Ectodermal cell (in vitro differentiated cells): ENCODE results near the gene MDFI.

Experiments used
- H3K27ac ChIP-seq: 2 replicates; pipeline ENCODE4 v1.7.0; 2013; ENCODE audit warnings: mild to moderate bottlenecking, low read depth, low read length; ENCODE audit not compliant: insufficient read depth, poor library complexity, severe bottlenecking
- H3K27me3 ChIP-seq: 2 replicates; pipeline ENCODE4 v1.7.0; 2013; ENCODE audit warnings: mild to moderate bottlenecking, low read length; ENCODE audit not compliant: insufficient read depth, control insufficient read depth, poor library complexity, severe bottlenecking
- H3K36me3 ChIP-seq: one replicate; pipeline ENCODE4 v1.7.0; 2013; ENCODE audit warnings: low read length; ENCODE audit not compliant: control insufficient read depth, insufficient read depth
- H3K4me1 ChIP-seq: one replicate; pipeline ENCODE4 v1.7.0; 2013; ENCODE audit warnings: low read length; ENCODE audit not compliant: control insufficient read depth, insufficient read depth
- H3K4me3 ChIP-seq: 2 replicates; pipeline ENCODE4 v1.7.0; 2013; ENCODE audit warnings: low read depth, low read length, control low read depth; ENCODE audit not compliant: insufficient read depth
- H3K9me3 ChIP-seq: 2 replicates; pipeline ENCODE4 v1.7.0; 2013; ENCODE audit warnings: mild to moderate bottlenecking, low read length, moderate library complexity; ENCODE audit not compliant: control insufficient read depth
- WGBS, 2 experiments: methylation state at CpG; one replicate each; pipeline ENCODE4 v1.1.7; 2013; ENCODE audit warnings: missing lambda C conversion rate in 2 of 2; 5-methylcytosine and 5-hydroxymethylcytosine counted together

The MDFI gene

DNA sequence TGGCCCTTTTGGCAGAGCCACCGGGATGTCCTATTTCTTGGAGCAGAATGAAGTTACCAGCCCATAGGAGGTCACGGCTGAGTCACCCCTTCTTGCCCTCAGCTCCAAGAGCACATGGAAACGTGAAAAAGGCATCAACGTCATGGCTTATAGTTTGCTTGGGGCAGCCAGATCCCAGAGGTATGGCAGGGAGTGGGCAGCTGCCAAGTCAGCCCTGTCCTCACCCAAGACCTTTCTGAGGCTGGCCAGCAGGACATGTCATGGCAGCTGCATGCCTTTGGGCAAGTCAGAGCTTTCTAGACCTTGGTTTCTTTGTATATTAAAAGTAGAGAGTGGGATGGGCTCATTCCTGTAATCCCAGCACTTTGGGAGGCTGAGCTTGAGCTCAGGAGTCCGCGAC is 8.2 kb upstream of the MDFI start:
- Histone ChIP-seq H3K27ac (no peak overlapping the region), H3K27me3 (peaks cover 3% of the 10 kb centered on the region), H3K4me3 (no peak overlapping the region), H3K9me3 (no peaks in the 10 kb centered on the region), H3K36me3 (no peaks in the 10 kb centered on the region), H3K4me1 (peaks cover 7% of the 10 kb centered on the region)
- WGBS, 2 experiments: 95 to 98% methylated on average over 6 of the region's 6 CpGs

DNA sequence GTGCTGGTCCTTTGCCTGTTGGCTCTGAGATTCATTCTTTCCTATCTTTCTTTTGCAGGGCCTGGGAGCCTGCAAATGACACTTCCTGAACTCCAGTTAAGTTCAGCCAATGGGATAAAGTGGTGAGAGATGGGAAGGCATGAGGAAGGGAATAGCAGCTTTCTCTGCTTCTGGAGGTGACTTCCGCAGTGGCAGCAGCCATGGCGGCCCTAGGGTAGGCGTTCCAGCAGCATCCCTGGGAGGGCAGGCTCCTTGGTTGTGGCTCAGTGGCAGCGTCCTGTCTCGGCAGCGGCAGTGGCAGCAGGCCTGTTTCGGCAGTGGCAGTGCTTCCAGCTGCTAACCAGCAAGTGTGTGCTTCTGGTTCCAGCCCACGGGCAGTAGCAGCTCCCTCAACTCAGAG is 7.3 kb upstream of the MDFI start:
- Histone ChIP-seq H3K27me3 (peaks cover 11% of the 10 kb centered on the region), H3K36me3 (no peaks in the 10 kb centered on the region), H3K27ac (no peak overlapping the region), H3K4me3 (no peak overlapping the region), H3K4me1 (peaks cover 8% of the 10 kb centered on the region), H3K9me3 (no peaks in the 10 kb centered on the region)
- 81 to 82% methylated on average over 8 of the region's 8 CpGs for WGBS, 2 experiments

DNA sequence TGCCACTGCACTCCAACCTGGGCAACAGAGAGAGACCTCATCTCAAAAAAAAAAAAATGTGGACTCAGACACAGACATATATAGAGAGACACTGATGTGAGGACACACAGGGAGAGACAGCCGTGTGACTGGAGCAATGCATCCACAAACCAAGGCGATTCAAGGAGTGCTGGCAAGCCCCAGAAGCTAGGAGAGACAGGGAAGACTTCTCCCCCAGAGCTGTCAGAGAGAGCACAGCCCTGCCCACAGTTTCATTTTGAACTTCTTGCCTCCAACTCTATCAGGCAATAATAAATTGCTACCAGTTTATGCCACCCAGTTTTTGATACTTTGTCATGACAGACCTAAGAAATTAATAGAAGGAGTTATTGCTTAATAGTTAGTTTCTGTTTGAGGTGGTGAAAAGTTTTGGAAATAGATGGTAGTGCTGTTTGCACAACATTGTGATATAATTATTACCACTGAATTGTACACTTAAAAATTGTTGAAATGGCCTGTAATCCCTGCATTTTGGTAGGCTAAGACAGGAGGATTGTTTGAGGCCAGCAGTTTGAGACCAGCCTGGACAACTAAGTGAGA is 5.1 kb upstream of the MDFI start:
- Histone ChIP-seq H3K9me3 (no peaks in the 10 kb centered on the region), H3K27ac (no peak overlapping the region), H3K27me3 (peaks cover 33% of the 10 kb centered on the region), H3K36me3 (no peaks in the 10 kb centered on the region), H3K4me3 (no peak overlapping the region), H3K4me1 (peaks cover 8% of the 10 kb centered on the region)
- 77% methylated on average over 2 of the region's 2 CpGs for WGBS, 2 experiments

DNA sequence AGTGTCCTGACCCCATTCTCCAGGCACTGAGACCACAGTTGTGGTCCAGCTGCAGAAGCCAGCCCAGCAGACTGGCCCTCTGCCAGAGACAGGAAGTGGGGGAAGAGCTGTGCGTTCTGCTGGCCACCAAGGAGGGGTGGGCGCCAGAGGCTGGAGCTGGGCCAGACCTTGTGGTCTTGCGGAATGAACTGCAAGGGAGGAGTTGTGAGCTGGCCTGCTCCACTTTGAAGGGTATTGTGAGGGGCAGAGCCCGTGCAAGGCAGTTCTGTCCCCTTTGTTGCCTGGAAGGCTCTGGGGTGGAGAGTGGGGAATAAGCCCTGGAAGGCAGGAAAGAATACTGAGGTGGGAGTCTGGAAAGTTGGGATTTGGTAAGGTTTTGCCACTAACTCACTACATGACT is 3.6 kb upstream of the MDFI start:
- Histone ChIP-seq H3K4me3 (no peak overlapping the region), H3K27me3 (peaks cover 42% of the 10 kb centered on the region), H3K4me1 (peaks cover 12% of the 10 kb centered on the region), H3K36me3 (no peaks in the 10 kb centered on the region), H3K9me3 (no peaks in the 10 kb centered on the region), H3K27ac (no peak overlapping the region)
- 24 to 36% methylated on average over 4 of the region's 4 CpGs for WGBS, 2 experiments

DNA sequence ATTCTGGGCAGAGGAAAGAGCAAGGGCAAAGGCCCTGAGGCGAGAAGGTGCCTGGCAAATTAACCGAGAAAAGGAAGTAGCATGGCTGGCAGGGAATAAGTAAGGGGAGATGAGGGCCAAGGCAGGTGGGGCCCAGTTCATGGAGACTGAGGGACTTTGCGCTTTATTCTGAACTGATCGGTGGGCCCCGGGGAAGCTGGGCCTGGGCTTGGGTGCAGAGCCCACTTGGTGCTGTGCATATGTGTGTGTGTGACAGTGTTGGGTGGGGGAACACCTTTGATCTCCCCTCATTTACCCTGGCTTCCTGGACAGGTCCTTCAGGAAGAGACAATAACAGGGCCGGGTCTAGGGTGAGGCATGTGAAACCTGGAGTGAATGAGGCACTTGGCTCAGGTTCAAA is 2.9 kb upstream of the MDFI start:
- Histone ChIP-seq H3K27ac (no peak overlapping the region), H3K27me3 (peaks cover 42% of the 10 kb centered on the region), H3K4me3 (no peak overlapping the region), H3K9me3 (no peaks in the 10 kb centered on the region), H3K4me1 (peaks cover 19% of the 10 kb centered on the region), H3K36me3 (no peaks in the 10 kb centered on the region)
- 86 to 93% methylated on average over 6 of the region's 6 CpGs for WGBS, 2 experiments

GRCh38 chr6:41636833-41637193 is 1.5 kb upstream of the MDFI start:
- Histone ChIP-seq H3K4me1 (peaks cover 28% of the 10 kb centered on the region), H3K4me3 (peak overlapping the region; percentile 83), H3K36me3 (no peaks in the 10 kb centered on the region), H3K27me3 (peaks cover 42% of the 10 kb centered on the region), H3K27ac (no peak overlapping the region), H3K9me3 (no peaks in the 10 kb centered on the region)
- 4% methylated on average over 31 of the region's 31 CpGs for WGBS, 2 experiments

- WGBS, 2 experiments: 1% methylated on average over 54 of the region's 54 CpGs
- H3K27ac ChIP-seq: no peak overlapping the region
- H3K4me1 ChIP-seq: peaks cover 31% of the 10 kb centered on the region
- H3K4me3 ChIP-seq: peak overlapping the region; percentile 83
- no peaks in the 10 kb centered on the region for H3K36me3 ChIP-seq
- no peaks in the 10 kb centered on the region for H3K9me3 ChIP-seq
- peaks cover 42% of the 10 kb centered on the region for H3K27me3 ChIP-seq
These were observed 870 bp upstream of the MDFI start for GRCh38 chr6:41637194-41638001.

GRCh38 chr6:41638935-41639808 is 904 bp downstream of the MDFI start:
- Histone ChIP-seq H3K9me3 (no peaks in the 10 kb centered on the region), H3K27me3 (peaks cover 42% of the 10 kb centered on the region), H3K36me3 (no peaks in the 10 kb centered on the region), H3K4me3 (peak overlapping the region; percentile 83), H3K4me1 (peaks cover 47% of the 10 kb centered on the region), H3K27ac (no peak overlapping the region)
- WGBS, 2 experiments: 2 to 3% methylated on average over 36 to 39 of the region's 40 CpGs

GRCh38 chr6:41639809-41640371 is 1.6 kb downstream of the MDFI start:
- Histone ChIP-seq H3K27me3 (peaks cover 41% of the 10 kb centered on the region), H3K4me3 (peak overlapping the region; percentile 83), H3K4me1 (peaks cover 49% of the 10 kb centered on the region), H3K36me3 (no peaks in the 10 kb centered on the region), H3K9me3 (no peaks in the 10 kb centered on the region), H3K27ac (no peak overlapping the region)
- WGBS, 2 experiments: 18 to 22% methylated on average over 8 of the region's 8 CpGs

- Histone ChIP-seq H3K4me1 (peaks cover 51% of the 10 kb centered on the region), H3K27ac (no peak overlapping the region), H3K4me3 (peak overlapping the region; percentile 83), H3K27me3 (peaks cover 36% of the 10 kb centered on the region), H3K36me3 (no peaks in the 10 kb centered on the region), H3K9me3 (no peaks in the 10 kb centered on the region)
- 51 to 54% methylated on average over 7 of the region's 7 CpGs for WGBS, 2 experiments
These were observed 2.2 kb downstream of the MDFI start for GRCh38 chr6:41640426-41640825.
